Thymus (tissue), 11 donors: ENCODE measurements around the gene CCDC110. TPM values are rescaled to one million over a fixed set of nuclear protein-coding genes. Genes with fewer than 3 reads are reported as not detected.

ENCODE experiments used
- DNase-seq, 9 donors: peaks; one replicate each; pipeline ENCODE4 v3.0.0-alpha.2; 2013; ENCODE audit warnings: low spot score in 9 of 9, low read depth in 6 of 9, missing footprints in 1 of 9
- H3K27ac ChIP-seq, 2 donors: one replicate each; pipeline ENCODE4 v1.5.1; 2013; ENCODE audit warnings: control low read depth in 1 of 2, low read depth in 1 of 2, low read length in 1 of 2, mild to moderate bottlenecking in 1 of 2, moderate library complexity in 1 of 2
- H3K27me3 ChIP-seq, 2 donors: one replicate each; pipeline ENCODE4 v1.5.1; 2013; ENCODE audit warnings: low read length in 1 of 2; ENCODE audit not compliant: control insufficient read depth in 2 of 2, insufficient read depth in 1 of 2
- H3K36me3 ChIP-seq, 2 donors: one replicate each; pipeline ENCODE4 v1.5.1; 2013; ENCODE audit warnings: low read length in 1 of 2, mild to moderate bottlenecking in 1 of 2, moderate library complexity in 1 of 2; ENCODE audit not compliant: control insufficient read depth in 2 of 2, insufficient read depth in 2 of 2
- H3K4me1 ChIP-seq, 2 donors: one replicate each; pipeline ENCODE4 v1.5.1; 2013; ENCODE audit warnings: low read length in 2 of 2; ENCODE audit not compliant: control insufficient read depth in 2 of 2, insufficient read depth in 2 of 2
- H3K4me3 ChIP-seq, 2 donors: one replicate each; pipeline ENCODE4 v1.5.1; 2013; ENCODE audit warnings: low read length in 2 of 2, control low read depth in 1 of 2, mild to moderate bottlenecking in 1 of 2
- H3K9me3 ChIP-seq, 2 donors: one replicate each; pipeline ENCODE4 v1.5.1; 2013; ENCODE audit warnings: low read length in 1 of 2, mild to moderate bottlenecking in 1 of 2; ENCODE audit not compliant: control insufficient read depth in 2 of 2, insufficient read depth in 1 of 2
- WGBS: extraction: QIAGEN DNeasy Blood & Tissue Kit; methylation state at CpG from one replicate; pipeline ENCODE4 v1.1.7; 2013; 5-methylcytosine and 5-hydroxymethylcytosine counted together
- polyA plus RNA-seq: library from polyadenylated mRNA; stranded (reverse); fragments of 200-250 nt; gene quantifications from one replicate; pipeline ENCODE4 v1.2.3, GENCODE V29; 2013
- total RNA-seq: library from RNA; stranded (reverse); fragments of 120-200 nt; gene quantifications from one replicate; pipeline ENCODE4 v1.2.4, GENCODE V29; 2013
- donor health status: healthy.

Gene CCDC110
- total and polyA plus RNA-seq, 2 donors = 0.24 to 0.30 TPM

- peaks cover 0 to 17% of the 10 kb centered on the region in 2 donors for H3K36me3 ChIP-seq
- no peaks in the 10 kb centered on the region for H3K9me3 ChIP-seq
- H3K27me3 ChIP-seq = no peaks in the 10 kb centered on the region
- H3K27ac ChIP-seq = peak within 1 kb of the TSS; percentile 99 to 100
- H3K4me3 ChIP-seq = peak within 1 kb of the TSS; percentile 75 to 92
- DNase-seq = peak in 7 of 9 donors; percentile 3 to 78 (median 60)
- H3K4me1 ChIP-seq = peaks cover 6% of the 10 kb centered on the region in 2 donors
- WGBS = 4% methylated on average over 12 of the region's 12 CpGs
Measured at GRCh38 chr4:185395238-185395955, 76.1 kb downstream of the CCDC110 start, which contains the start of gene LRP2BP. LRP2BP (minus strand) TSS chr4:185395924; CDS start chr4:185378186, 17,738 bp downstream.

Other genes starting within 250 kb of the CCDC110 start
- 0.71 TPM for gene LRP2BP, start 75.8 kb downstream of the CCDC110 start, total RNA-seq
- 0.91 TPM for gene LRP2BP, start 75.8 kb downstream of the CCDC110 start, polyA plus RNA-seq
- gene ANKRD37, start 74.9 kb downstream of the CCDC110 start, total RNA-seq = 11.0 TPM
- gene ANKRD37, start 74.9 kb downstream of the CCDC110 start, polyA plus RNA-seq = 13.6 TPM
- 38.9 TPM for gene UFSP2, start 45.8 kb downstream of the CCDC110 start, total RNA-seq
- gene UFSP2, start 45.8 kb downstream of the CCDC110 start, polyA plus RNA-seq = 19.9 TPM
- 8.6 TPM for gene PDLIM3, start 63.8 kb upstream of the CCDC110 start, total RNA-seq
- gene PDLIM3, start 63.8 kb upstream of the CCDC110 start, polyA plus RNA-seq = 21.8 TPM